Measurements from ENCODE around the gene RGS3. TPM values are rescaled to one million over a fixed set of nuclear protein-coding genes. Genes with fewer than 3 reads are reported as not detected.

RGS3 gene
- total RNA-seq, 6 donors from 2014 or later, result 60.3 to 93.2 (median 72.6) TPM

DNA sequence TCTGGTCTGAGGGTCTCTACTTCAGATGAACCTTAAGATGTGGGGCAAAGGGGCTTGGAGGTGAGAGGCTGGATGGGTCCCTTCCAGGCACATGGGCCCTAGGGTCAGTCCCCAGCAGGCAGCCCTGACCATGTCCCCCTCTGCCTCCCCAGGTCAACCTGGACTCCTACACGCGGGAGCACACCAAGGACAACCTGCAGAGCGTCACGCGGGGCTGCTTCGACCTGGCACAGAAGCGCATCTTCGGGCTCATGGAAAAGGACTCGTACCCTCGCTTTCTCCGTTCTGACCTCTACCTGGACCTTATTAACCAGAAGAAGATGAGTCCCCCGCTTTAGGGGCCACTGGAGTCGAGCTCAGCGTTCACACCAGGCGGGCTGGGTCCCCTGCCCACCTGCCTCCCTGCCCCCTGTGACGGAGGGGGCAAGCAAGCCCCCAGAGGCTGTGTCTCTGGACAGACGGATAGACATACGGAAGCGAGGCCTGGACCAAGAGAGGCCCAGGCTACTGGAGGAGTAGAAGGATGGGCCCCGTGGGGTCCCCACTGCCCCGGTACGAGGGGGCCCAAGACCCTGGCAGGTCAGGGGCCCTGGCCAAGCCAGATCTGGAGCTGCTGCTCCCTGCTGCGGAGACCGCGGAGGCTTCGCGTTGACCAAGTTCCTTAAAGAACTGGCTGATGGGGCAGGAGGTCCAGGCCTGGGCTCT is 133.2 kb downstream of the RGS3 start:
- no peak for TF ChIP-seq CTCF (IDR thresholded peaks at IDR 0.05)
- TF ChIP-seq EP300 (IDR thresholded peaks at IDR 0.05), result no peak
- no peak for TF ChIP-seq POLR2AphosphoS5 (IDR thresholded peaks at IDR 0.05)
- no peak for TF ChIP-seq POLR2A (IDR thresholded peaks at IDR 0.05)
- DNase-seq (no peak), ATAC-seq (ENCODE audit: low FRiP score in 2 of 2) (no peak)
- Histone ChIP-seq H3K27ac (peak overlapping the region in 2 of 4 donors; percentile 30 to 85), H3K27me3 (no peaks in the 10 kb centered on the region), H3K4me3 (peak overlapping the region in 1 of 4 donors; percentile 60), H3K9me3 (no peaks in the 10 kb centered on the region), H3K36me3 (peaks cover 21 to 49% (median 38%) of the 10 kb centered on the region in 4 donors), H3K4me1 (peaks cover 41 to 67% (median 54%) of the 10 kb centered on the region in 4 donors)
- WGBS, 2 donors, result 94% methylated on average over 21 to 27 of the region's 27 CpGs

- 81 to 82% methylated on average over 13 to 14 of the region's 14 CpGs for WGBS, 2 donors
- Histone ChIP-seq H3K4me3 (peak overlapping the region in 1 of 4 donors; percentile 60), H3K9me3 (no peaks in the 10 kb centered on the region), H3K4me1 (peaks cover 41 to 59% (median 54%) of the 10 kb centered on the region in 4 donors), H3K27ac (peak overlapping the region in 3 of 4 donors; percentile 37 to 63 (median 51)), H3K27me3 (no peaks in the 10 kb centered on the region), H3K36me3 (peaks cover 21 to 49% (median 36%) of the 10 kb centered on the region in 4 donors)
- DNase-seq, result no peak
- no peak for TF ChIP-seq POLR2A (IDR thresholded peaks at IDR 0.05)
- TF ChIP-seq CTCF (IDR thresholded peaks at IDR 0.05), result no peak
- no peak for TF ChIP-seq POLR2AphosphoS5 (IDR thresholded peaks at IDR 0.05)
- TF ChIP-seq EP300 (IDR thresholded peaks at IDR 0.05), result no peak
- no peak for ATAC-seq (ENCODE audit: low FRiP score in 2 of 2)
These were observed 134.1 kb downstream of the RGS3 start for GRCh38 chr9:113597390-113598241.

- ATAC-seq (ENCODE audit: low FRiP score in 2 of 2), result no peak
- no peak overlapping the region for H3K4me3 ChIP-seq
- 86 to 93% methylated on average over 2 of the region's 2 CpGs for WGBS, 2 donors
- no peaks in the 10 kb centered on the region for H3K27me3 ChIP-seq
- peak overlapping the region in 3 of 4 donors; percentile 37 to 63 (median 51) for H3K27ac ChIP-seq
- no peaks in the 10 kb centered on the region for H3K9me3 ChIP-seq
- TF ChIP-seq CTCF (IDR thresholded peaks at IDR 0.05) (no peak), POLR2A (IDR thresholded peaks at IDR 0.05) (no peak), POLR2AphosphoS5 (IDR thresholded peaks at IDR 0.05) (no peak), EP300 (IDR thresholded peaks at IDR 0.05) (no peak)
- no peak for DNase-seq
- H3K4me1 ChIP-seq, result peaks cover 35 to 50% (median 47%) of the 10 kb centered on the region in 4 donors
- H3K36me3 ChIP-seq, result peaks cover 21 to 49% (median 36%) of the 10 kb centered on the region in 4 donors
These were observed 134.9 kb downstream of the RGS3 start for GRCh38 chr9:113598451-113598850.

GRCh38 chr9:113598883-113599282 is 135.4 kb downstream of the RGS3 start:
- Histone ChIP-seq H3K27me3 (no peaks in the 10 kb centered on the region), H3K4me3 (no peak overlapping the region), H3K9me3 (no peaks in the 10 kb centered on the region), H3K27ac (peak overlapping the region in 2 of 4 donors; percentile 51 to 63), H3K4me1 (peaks cover 32 to 46% (median 45%) of the 10 kb centered on the region in 4 donors), H3K36me3 (peaks cover 21 to 49% (median 36%) of the 10 kb centered on the region in 4 donors)
- no peak for TF ChIP-seq POLR2AphosphoS5 (IDR thresholded peaks at IDR 0.05)
- TF ChIP-seq EP300 (IDR thresholded peaks at IDR 0.05), result no peak
- no peak for TF ChIP-seq CTCF (IDR thresholded peaks at IDR 0.05)
- no peak for TF ChIP-seq POLR2A (IDR thresholded peaks at IDR 0.05)
- WGBS, 2 donors, result 72 to 91% methylated on average over 3 to 5 of the region's 5 CpGs
- DNase-seq, result no peak
- ATAC-seq (ENCODE audit: low FRiP score in 2 of 2), result no peak
